ENCODE measurements around the gene FBXO28.

Gene FBXO28

GRCh38 chr1:224092111-224092510, 21.8 kb upstream of the FBXO28 start:
- intact Hi-C loops (cut with DNase I): no loop called here
- no peak for DNase-seq

GRCh38 chr1:224092601-224093000, 21.3 kb upstream of the FBXO28 start:
- intact Hi-C loops (cut with DNase I): no loop called here
- no peak for DNase-seq

- no peak for DNase-seq
- intact Hi-C loops (cut with DNase I): no loop called here
Measured at GRCh38 chr1:224095339-224095738, 18.6 kb upstream of the FBXO28 start.

- no peak for DNase-seq
Measured at GRCh38 chr1:224095867-224096266, 18.0 kb upstream of the FBXO28 start.

GRCh38 chr1:224096773-224097172, 17.1 kb upstream of the FBXO28 start:
- DNase-seq: no peak
- intact Hi-C loops (cut with DNase I): no loop called here

More at GRCh38 chr1:224095867-224096266, 18.0 kb upstream of the FBXO28 start:
- intact Hi-C loops (cut with DNase I): no loop called here

GRCh38 chr1:224098007-224098406, 15.9 kb upstream of the FBXO28 start:
- intact Hi-C loops (cut with DNase I): no loop called here

GRCh38 chr1:224106568-224107281, 7.2 kb upstream of the FBXO28 start:
- intact Hi-C loops (cut with DNase I): no loop called here
- no peak for DNase-seq

More at GRCh38 chr1:224098007-224098406, 15.9 kb upstream of the FBXO28 start:
- no peak for DNase-seq

- no peak for DNase-seq
- intact Hi-C loops (cut with DNase I): no loop called here
Measured at GRCh38 chr1:224107282-224107625, 6.7 kb upstream of the FBXO28 start.

GRCh38 chr1:224108991-224109390, 4.9 kb upstream of the FBXO28 start:
- no peak for DNase-seq
- intact Hi-C loops (cut with DNase I): no loop called here

- DNase-seq: no peak
- intact Hi-C loops (cut with DNase I): no loop called here
Measured at GRCh38 chr1:224109981-224110380, 3.9 kb upstream of the FBXO28 start.

- intact Hi-C loops (cut with DNase I): no loop called here
Measured at GRCh38 chr1:224113005-224113404, 906 bp upstream of the FBXO28 start.

GRCh38 chr1:224113545-224113917, 380 bp upstream of the FBXO28 start:
- DNase-seq: no peak
- intact Hi-C loops (cut with DNase I): no loop called here

More at GRCh38 chr1:224113005-224113404, 906 bp upstream of the FBXO28 start:
- DNase-seq: no peak

GRCh38 chr1:224114787-224115175, 870 bp downstream of the FBXO28 start:
- intact Hi-C loops (cut with DNase I): loop anchor here (2.0 to 5.0 kb wide), 2 partner anchors 68 to 218 kb away; partner anchors contain the start of genes DEGS1 and NVL
- peak in 2 of 42 donors; percentile 4 to 20 for DNase-seq

GRCh38 chr1:224116131-224116530, 2.2 kb downstream of the FBXO28 start:
- intact Hi-C loops (cut with DNase I): loop anchor here (5.0 kb wide), 1 partner anchor 216 kb away; the partner anchor contains the start of gene NVL

GRCh38 chr1:224118688-224119087, 4.8 kb downstream of the FBXO28 start:
- no peak for DNase-seq
- intact Hi-C loops (cut with DNase I): loop anchor here (5.0 kb wide), 1 partner anchor 214 kb away; the partner anchor contains the start of gene NVL

More at GRCh38 chr1:224116131-224116530, 2.2 kb downstream of the FBXO28 start:
- no peak for DNase-seq

- intact Hi-C loops (cut with DNase I): no loop called here
- no peak for DNase-seq
Measured at GRCh38 chr1:224123136-224123535, 9.2 kb downstream of the FBXO28 start.

- DNase-seq: no peak
- intact Hi-C loops (cut with DNase I): no loop called here
Measured at GRCh38 chr1:224124220-224124619, 10.3 kb downstream of the FBXO28 start.

- intact Hi-C loops (cut with DNase I): no loop called here
- DNase-seq: no peak
Measured at GRCh38 chr1:224127925-224128819, 14.3 kb downstream of the FBXO28 start.

- no peak for DNase-seq
- intact Hi-C loops (cut with DNase I): no loop called here
Measured at GRCh38 chr1:224131253-224131652, 17.3 kb downstream of the FBXO28 start.

- intact Hi-C loops (cut with DNase I): no loop called here
- no peak for DNase-seq
Measured at GRCh38 chr1:224132901-224133300, 19.0 kb downstream of the FBXO28 start.

Data from head of caudate nucleus (tissue), 42 donors.